HG02588 (cell line): ENCODE measurements around the gene PKN1.

Source experiments
- ATAC-seq: cut with Tn5 transposase; IDR thresholded peaks from one replicate; pipeline ENCODE4 v1.9.1; 2021; ENCODE audit warnings: mild to moderate bottlenecking, moderate library complexity; ENCODE audit not compliant: unreplicated experiment

PKN1 gene

DNA sequence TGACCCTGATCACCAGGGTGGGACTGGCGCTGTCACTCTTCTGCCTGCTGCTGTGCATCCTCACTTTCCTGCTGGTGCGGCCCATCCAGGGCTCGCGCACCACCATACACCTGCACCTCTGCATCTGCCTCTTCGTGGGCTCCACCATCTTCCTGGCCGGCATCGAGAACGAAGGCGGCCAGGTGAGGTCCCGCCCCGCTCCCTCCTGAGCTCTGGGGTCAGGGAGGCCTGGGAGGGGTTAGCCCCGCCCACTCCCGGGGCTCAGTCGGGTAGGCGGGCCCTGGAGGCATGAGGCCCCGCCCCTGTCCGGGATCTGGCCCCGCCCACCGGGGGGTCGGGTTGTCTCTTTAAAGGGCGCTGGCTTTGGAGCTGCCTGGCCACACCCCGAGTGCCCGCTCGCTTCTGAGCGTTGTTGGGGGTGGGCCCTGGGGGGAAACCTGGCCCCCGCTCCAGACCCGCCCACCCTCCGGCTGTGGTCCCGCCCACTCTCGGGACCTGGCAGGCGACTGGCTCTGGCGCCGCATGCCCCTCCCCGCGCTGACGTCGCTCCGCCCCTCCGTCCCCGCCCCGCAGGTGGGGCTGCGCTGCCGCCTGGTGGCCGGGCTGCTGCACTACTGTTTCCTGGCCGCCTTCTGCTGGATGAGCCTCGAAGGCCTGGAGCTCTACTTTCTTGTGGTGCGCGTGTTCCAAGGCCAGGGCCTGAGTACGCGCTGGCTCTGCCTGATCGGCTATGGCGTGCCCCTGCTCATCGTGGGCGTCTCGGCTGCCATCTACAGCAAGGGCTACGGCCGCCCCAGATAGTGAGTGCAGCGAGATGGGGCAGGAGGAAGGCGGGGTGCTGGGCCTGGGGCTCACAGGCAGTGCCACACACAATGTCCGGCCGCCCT is 27.1 kb upstream of the PKN1 start:
- peak; percentile 48 for ATAC-seq

DNA sequence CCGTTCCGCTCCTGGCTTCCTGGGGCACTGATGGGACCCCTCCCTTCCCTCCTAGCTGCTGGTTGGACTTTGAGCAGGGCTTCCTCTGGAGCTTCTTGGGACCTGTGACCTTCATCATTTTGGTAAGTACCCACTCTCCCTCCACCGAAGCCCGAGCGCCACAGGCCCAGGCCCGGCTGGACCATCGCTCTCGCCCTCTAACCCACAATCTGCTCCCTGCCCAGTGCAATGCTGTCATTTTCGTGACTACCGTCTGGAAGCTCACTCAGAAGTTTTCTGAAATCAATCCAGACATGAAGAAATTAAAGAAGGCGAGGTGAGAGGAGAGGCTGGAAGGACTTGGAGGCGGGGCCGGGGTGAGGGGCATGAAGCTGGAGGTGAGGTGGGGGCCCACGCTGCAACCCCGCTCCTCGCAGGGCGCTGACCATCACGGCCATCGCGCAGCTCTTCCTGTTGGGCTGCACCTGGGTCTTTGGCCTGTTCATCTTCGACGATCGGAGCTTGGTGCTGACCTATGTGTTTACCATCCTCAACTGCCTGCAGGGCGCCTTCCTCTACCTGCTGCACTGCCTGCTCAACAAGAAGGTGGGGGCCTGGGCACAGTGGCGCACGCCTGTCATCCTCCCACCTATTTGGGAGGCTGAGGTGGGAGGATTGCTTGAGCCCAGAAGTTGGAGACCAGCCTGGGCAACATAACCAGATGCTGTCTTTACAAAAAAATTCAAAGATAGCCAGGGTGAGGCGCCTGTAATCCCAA is 26.3 kb upstream of the PKN1 start:
- ATAC-seq: no peak

DNA sequence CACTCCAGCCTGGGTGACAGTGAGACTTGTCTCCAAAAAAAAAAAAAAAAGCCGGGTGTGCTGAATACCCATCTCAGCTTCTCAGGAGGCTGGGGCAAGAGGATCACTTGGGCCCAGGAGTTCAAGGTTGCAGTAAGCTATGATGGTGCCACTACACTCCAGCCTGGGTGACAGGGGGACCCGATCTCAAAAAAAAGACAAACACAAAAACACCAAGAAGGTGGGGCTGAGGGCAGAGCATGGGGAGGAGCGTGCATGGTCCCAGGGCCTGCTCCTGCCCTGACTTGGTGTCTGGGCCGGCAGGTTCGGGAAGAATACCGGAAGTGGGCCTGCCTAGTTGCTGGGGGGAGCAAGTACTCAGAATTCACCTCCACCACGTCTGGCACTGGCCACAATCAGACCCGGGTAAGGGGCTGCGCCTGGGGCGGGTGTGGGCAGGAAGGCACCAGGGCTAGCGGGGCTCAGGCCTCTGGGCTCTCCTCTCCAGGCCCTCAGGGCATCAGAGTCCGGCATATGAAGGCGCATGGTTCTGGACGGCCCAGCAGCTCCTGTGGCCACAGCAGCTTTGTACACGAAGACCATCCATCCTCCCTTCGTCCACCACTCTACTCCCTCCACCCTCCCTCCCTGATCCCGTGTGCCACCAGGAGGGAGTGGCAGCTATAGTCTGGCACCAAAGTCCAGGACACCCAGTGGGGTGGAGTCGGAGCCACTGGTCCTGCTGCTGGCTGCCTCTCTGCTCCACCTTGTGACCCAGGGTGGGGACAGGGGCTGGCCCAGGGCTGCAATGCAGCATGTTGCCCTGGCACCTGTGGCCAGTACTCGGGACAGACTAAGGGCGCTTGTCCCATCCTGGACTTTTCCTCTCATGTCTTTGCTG is 25.3 kb upstream of the PKN1 start:
- ATAC-seq: no peak

DNA sequence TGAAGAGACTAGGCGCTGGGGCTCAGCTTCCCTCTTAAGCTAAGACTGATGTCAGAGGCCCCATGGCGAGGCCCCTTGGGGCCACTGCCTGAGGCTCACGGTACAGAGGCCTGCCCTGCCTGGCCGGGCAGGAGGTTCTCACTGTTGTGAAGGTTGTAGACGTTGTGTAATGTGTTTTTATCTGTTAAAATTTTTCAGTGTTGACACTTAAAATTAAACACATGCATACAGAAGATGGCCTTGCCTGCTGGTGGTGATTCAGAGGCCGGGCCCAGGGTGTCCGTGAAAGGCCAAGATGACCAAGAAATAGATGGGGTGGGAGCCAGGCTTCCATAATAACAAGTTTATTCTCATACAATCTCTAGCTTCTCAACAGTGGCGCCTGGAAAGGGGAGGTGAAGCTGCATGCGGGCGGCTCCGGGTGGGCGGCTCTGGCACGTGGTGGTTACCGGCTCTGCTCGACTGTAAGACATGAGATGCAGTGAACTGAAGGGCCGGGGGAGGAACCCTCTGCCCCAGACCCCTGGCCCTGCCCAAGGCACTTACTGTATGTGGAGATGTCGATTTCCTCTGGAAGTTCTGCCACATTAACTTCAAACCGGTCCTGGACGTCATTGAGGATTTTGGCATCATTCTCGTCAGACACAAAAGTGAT is 24.5 kb upstream of the PKN1 start:
- ATAC-seq: no peak

DNA sequence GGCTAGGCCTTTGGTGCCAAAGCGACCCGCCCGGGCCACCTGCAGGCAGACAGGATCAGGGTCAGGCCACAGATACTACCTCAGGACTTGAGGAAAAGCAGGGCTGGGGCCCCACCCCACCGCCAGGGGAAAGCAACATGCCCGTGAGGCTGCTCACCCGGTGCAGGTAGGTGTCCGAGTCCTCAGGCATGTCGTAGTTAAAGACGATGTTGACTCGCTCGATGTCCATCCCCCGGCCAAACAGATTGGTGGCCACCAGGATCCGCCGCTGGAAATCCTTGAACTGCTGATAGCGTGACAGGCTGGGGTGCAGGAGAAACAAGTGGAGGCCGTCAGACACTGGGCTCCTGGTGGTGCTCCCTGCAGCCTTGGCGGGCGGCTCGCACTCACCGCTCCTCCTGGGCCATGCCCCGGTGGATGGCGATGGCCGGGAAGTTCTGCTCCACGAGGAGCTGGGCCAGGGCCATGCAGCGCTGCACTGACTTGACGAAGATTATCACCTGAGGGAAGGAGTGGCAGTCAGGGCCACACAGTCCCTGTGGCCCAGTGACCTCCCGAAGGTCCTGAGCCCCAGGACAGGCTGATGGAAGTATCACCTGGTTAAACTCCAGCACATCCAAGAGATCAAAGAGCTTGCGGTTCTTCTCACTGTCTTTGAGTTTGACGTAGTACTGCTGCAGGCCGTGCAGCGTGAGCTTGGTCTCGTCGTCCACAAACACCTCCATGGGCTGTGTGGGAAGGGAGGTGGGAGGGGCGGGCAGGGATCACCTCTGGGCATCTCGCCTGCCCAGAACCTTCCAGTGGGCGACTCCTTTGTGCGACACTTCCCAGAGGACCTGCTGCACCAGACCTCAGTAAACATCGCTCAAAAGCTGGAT is 23.7 kb upstream of the PKN1 start:
- no peak for ATAC-seq

DNA sequence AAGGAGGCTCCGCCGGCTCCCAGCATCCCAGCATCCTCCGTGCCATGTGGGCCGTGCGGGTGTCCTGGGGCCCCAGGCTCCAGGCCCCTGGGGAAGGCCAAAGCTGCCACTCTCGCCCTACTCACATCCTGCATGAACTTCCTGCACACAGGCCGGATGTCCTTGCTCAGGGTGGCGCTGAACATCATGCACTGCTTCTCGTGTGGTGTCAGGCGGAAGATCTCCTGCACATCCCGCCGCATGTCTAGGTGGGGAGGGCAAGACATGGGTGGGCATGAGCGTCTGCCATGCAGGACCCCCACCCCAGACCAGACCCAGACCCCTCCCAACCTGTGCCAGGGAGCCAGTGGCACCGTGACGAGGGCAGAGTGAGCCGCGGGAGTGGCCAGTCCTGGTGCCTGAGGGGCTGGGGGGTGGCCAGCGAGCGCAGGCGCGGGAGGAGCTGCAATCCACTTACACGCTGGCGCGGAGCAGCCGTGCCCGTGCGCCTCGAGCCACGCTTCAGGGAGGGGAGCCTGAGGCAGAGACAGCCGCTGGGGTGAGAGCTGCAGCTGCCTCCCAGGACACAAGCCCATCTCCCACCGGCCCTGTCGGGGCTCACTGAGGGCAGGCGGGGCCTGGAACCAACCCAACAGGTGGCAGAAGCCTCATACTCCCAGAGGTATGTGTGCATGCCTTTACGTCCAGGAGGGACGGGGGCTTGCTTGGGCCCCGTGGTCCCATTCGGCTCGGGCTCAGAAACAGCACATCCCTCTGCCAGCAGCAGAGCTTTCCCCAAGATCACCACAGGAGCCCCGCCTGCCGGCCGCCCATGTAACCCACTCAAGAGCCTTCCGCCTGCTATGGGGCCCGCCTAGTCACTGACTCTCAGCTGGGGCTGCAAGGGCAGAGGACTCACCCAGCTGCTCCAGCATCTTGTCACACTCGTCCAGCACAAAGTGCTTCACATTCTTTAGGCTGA is 22.7 kb upstream of the PKN1 start:
- no peak for ATAC-seq

DNA sequence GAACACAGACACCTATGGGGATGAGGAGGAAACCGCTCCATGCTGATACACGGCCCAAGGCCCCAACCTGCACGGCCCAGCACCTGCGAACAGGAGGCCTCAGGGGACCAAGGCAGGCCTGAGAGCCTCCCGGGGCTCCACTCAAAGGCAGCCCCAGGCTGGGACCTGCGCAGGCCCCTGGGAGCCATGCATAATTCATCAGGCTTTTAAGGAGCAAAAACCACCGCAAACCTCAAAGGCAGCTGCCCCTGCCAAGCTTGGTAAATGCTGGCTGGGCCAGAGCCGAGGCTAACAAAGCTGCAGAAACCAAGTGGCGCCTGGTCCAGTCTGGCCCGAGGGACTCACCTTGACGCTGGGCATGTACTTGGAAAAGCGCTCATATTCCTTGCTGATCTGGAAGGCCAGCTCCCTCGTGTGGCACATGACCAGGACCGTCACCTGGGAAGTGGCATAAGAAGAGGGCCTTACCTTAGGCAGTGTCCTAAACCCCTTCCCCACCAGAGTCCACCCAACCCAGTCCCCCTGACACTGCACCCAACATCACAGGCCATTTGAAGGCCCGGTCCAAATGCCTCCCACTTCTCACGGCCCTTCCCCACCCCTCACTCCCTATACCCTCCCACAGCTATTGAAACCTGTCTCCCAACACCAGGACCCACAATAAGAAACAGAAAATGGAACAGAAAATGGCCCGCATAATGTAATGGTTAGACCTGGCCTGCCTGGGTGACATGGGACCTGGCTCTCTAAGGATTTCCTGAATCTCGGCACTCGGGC is 21.8 kb upstream of the PKN1 start:
- no peak for ATAC-seq

DNA sequence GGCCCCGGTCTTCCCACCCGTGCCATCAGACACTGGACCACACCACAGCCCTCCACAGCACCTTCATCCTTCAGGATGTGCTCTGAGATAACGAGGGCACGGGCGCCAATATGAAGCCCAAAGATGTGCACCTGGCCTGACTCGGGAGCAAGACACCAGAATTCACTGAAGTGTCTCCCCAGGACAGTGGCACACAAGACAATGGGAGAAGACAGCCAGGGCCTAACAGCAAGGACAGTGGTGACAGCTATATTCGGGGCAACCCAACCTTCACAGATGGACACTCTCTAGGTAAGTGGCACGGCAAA is 21.2 kb upstream of the PKN1 start:
- no peak for ATAC-seq

DNA sequence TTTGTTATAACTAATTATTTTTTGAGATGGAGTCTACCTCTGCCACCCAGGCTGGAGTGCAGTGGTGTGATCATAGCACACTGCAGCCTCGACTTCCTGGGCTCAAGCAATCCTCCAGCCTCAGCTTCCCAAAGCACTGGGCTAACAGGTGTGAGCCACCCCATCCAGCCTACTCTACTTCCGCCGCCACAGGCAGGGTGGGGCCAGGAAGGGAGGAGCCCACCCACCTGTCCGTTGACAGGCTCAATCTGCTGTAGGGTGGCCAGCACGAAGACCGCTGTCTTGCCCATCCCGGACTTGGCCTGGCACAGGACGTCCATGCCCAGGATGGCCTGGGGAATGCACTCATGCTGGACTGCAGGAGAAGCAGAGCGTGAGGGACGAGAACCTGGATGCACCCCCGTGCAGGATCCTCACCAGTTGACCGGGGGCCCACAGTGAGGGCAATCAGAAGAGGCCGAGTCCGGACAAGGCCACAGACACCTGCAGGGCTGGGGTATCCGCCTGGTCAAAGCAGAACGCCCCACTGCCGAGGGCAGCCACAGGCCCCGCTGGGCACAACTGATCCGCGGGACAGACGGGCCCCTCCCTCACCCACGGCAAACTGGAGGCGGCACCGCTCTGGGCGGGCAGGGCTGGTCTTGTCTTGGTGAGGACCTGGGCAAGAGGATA is 20.6 kb upstream of the PKN1 start:
- no peak for ATAC-seq

DNA sequence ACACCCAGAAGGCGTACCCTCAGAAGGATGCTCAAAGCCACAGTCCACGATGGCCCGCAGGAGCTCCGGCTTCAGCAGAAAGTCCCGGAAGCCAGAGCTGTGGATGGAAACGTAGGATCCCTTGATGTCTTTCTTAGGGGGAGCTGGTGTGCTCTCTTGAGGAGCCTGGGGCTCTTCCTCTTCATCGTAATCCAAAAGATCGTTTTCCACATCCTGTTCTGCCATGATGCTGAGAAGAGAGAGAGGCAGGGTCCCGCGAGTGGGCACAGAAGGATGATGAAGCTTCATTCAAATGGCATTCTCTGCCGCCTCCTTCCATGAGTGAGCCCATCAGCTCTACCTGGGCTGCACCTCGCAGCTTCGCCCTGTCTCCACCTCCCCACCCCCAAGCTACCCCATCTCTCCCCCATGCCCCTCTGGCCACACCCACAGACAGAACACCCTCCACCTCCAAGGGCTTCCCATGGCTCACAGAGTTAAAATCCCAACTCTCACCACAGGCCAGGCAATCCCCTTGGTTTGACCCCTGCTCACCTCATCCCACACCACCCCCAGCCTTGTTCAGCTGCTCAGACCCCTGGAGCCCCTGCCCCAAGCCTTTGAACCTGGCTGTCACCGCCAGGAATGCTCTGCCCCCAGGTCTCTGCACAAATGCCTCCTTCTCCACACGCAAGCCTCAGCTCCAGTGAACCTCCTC is 20.0 kb upstream of the PKN1 start:
- no peak for ATAC-seq

DNA sequence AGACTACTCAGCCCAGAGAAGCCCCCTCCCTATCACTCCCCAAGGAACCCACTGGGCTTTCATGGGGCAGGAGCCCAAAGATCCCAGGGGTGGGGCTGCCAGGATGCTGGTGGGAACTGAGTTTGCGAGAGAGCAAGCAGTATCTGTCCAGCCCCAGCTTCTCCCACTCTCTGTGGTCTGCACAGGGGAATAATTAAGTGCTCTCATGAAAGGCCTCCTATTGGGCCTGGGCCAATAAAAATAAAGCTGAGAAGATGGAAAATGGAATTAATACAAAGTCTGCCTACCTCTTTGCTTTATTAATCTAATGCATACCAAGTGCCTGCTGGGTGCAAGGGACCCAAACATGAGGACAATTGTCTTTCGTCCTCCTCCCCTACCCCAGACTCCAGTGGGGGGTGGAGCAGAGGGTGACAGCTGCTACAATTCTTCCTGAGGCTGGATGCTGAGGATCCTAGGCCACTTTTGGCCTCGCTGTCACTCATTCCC is 19.4 kb upstream of the PKN1 start:
- no peak for ATAC-seq

DNA sequence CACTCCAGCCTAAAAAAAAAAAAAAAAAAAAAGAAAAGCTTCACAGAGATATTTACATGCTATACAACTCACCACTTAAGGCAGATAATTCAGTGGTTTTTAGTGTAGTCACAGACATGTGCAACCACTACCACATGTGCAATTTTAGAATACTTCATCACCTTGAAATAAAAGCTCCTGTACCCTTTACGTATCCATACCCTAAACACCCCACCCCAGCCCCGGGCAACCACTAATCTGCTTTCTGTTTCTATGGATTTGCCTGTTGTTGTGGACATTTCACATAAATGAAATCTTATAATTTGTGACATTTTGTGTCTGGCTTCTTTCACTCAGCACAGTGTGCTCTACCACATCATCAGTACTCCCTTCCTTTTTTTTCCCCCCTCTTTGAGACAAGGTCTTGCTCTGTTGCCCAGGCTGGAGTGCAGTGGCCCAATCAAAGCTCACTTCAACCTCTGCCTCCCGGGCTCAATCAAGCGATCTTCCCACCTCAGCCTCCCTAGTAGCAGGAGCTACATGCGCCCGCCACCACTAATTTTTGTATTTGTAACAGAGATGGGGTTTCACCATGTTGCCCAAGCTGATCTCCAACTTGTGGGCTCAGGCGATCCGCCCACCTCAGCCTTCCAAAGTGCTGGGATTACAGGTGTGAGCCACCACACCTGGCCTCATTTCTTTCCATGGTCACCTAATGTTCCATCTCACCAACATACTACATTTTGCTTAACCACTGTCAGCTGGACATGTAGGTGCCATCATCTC is 18.0 kb upstream of the PKN1 start:
- ATAC-seq: no peak

DNA sequence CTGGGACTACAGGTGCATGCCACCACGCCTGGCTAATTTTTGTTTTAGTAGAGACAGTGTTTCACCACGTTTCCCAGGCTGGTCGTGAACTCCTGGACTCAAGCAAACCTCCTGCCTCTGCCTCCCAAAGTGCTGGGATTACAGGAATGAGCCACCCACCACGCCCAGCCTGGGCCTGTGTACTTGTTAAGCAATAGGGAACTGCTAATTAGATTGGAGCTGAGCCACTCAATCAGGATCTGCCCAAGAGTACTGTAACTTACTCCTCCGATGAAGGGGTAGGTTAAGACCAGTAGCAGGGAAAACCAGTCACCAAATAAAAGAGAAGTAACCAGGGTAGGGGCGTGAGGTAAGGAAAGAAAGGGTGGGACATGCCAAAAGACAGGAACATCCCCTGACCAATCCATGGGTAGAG is 16.3 kb upstream of the PKN1 start:
- no peak for ATAC-seq

DNA sequence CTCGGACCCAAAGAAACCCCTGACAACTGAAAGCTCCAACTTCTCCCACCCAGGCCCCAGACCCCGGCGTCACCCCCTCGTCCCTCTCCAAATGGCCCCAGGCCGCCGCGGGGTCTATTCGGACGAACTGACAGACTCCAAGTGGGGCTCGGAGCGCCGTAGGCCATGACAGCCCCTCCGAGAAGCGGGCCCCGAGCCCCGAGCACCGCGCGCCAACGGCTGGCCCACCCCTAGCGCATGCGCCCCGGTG is 14.3 kb upstream of the PKN1 start:
- peak; percentile 45 for ATAC-seq

DNA sequence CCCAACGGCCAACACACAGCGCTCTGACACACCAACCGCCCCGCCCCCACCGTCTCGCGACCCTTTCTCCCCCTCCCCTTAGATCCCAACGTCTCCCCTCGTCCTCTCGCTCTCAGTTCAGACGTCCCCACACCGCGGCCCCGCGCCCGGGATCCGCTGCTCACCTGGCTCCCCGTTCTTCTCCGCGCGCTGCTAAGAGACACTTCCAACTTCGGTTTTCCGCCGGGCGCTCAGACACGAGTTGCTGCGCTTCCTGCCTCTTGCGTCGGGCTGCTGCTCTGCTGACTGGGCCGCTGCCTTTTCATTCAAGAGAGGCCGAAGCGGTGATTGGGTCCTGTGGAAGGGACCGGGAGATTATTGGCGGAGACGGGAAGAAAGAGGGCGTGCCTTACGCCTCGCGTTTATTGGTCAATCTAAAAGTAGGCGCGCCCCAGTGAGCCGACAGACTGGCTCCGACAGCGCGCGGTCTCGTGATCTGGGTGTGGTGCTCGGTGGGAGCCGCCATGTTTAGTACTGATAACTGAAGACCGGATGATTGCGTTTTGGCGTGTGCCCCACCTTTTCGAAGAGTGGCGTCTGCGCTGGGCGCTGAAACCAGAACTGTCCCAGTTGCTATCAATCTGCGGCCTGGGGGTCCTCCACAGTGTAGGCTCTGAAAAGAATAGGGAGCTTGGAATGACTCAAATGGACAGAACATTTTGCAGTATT is 13.8 kb upstream of the PKN1 start, which contains the start of gene DDX39A:
Gene DDX39A (minus strand): TSS at position 236 of the 708 bp plus-strand sequence. CDS start 6,121 bp downstream, outside the sequence.
- ATAC-seq: peak; percentile 81
